ENCODE measurements around the gene LTBP1.

Gene LTBP1

DNA sequence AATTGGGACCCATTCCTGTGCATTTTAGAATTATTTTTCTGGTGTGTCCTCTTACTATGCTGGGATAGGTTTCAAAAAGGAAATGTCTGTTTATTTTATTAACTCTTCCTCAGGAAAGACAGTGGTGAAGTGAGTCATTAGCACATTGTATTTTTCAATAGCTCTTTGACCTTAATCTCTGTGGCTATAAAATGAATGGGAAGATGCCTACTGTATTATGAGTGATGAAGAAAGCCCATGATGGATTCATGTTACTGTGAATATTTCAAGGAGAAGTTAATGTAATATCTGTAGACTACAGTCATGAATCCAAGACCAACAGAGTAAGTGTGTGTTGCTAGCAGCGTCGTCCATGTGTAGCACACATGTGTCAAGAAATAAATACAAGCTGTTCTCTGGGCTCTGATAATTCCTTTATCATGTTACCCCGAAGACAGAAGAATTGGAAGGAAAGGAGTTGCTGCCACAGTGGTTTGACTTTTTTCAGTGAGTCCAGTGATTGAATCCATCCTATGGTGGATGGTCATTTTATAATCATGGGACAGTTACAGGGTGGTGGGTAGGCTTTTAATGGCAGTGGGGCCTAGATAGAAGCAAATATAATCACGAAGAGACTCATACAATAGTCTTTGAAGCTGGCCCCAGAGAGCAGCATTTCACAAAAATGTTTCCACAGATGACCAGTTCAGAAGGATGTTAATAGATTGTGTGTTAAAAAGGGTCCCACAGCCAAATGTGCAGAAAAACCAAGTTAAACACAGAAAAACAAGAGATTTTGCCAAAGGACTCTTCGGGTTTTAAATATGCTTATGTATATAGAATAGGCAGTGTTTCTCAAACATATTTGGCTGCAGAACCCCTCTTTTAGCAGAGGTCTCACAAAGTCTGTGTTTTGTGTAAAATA lies 290.0 kb downstream of the LTBP1 start:
- DNase-seq = no peak

DNA sequence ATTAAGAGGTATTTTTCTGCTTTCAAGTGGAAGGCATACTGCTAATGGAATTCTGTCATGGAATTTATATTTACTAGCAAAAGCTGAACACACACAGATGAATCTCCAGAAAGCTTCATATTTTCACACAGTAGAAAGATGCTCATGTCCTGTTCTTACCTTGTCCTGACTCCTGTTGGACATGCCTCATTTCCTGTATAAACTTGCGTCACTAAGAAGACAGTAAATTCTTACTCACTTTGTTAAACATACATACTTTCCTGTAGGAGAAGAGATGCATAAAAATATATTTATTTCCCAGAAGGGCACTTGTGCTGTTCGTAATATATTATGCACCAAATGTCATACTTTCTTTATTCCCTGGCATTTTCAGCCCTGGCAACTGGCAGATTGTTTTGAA lies 291.4 kb downstream of the LTBP1 start:
- DNase-seq = no peak

DNA sequence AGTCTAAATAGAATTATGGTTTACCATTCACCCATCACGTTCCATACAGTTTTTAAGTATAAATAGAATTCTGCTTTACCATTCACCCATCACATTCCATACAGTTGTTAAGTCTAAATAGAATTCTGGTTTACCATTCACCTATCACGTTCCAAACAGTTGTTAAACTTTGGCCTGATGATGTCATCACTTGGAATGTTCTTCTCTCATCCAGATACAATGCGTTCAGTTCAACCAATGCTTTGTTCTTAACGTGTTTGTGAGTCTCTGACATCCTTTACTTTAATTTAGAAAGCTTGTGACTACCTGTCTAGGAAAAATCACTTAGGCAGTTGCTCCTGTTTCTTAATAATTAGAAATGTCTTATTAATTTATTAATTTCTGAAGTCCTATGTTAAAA lies 293.4 kb downstream of the LTBP1 start:
- DNase-seq = no peak

DNA sequence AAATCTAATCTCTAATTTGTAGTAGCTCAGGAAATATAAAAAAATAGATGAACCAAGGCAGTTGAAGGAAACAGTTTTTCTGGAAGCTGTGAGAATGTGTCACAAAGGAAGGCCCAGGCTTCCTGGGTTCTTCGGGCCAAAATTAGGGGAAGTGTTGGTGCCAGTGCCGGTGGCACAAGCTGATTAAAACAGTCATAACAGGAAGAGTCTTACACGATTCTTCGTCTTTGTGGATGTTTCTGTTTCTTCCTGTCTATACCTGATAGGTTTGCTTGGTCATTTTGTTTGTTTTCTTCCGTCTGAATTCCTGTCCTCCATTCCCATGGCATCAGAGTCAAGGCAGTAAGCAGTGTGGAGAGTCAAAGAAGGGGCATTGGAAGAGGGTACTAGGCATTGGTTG lies 294.3 kb downstream of the LTBP1 start:
- DNase-seq = no peak

DNA sequence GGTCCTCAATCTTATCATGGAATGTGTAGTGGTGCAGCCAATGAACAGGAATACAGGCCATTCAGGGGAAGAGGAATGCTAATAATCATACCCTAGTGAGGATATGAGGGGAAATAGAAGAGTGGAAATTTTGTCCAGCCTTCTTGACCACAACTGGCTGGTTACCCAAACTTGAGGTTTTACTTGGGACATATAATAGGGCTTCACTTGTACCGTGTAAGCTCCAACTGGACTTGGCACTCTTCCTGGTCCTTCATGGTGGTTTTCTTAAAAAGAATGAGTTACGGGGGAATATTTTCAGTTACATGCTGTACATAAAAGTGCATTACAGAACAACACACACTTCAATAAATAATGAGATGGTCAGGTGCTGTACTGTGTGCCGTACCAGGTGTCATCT lies 294.8 kb downstream of the LTBP1 start:
- no peak for DNase-seq

DNA sequence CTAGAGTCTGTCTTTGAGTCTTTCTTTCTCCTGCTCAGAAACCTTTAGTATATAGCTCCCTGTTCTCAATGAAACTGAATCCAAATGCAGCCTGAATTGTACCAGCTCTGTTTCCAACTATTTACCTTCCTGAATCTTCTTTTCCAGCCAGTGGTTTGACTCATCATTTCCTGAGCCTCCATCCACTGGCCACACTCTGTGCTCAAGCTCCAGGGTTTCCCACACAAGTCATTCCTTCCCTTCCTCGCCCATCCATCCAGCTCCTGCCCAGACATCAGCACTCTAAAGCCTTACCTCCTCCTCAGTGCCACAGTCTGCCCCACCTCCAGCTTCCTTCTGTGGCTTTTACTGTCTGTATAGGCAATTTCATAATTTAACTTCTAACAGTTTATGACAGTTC lies 296.1 kb downstream of the LTBP1 start:
- no peak for DNase-seq

DNA sequence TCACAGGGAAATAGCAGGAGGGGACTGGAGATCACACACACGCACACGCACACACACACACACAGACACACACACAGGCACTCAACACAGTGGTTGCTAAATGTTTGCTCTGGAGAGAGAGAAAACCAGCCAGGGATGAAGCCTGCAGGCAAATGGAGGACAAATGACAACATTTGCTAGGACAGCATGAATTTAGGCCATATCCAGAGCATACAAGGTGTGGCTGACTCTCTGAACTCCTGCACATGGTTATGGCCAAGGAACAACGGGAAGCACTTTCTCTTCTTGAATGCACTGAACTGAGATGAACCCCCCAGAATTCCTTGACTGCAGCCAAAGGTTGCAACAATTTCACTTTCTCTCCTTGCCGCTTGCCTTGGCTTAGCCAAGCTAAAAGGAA lies 299.7 kb downstream of the LTBP1 start:
- no peak for DNase-seq

DNA sequence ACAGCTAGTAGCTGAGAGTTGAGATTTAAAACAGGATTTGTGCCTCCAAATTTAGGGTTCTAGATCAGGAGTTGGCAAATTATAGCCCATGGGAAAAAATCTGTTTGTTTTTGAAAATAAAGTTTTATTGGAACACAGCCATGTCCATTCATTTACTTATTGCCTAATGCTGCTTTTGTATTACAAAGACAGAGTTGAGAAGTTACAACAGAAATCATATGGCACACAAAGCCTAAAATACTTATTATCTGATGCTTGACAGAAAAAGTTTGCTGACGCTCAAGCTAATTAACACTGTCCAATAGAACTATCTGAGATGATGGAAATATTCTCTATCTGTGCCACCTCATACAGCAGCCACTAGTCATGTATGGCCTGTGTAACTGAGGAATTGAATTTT lies 300.6 kb downstream of the LTBP1 start:
- no peak for DNase-seq

DNA sequence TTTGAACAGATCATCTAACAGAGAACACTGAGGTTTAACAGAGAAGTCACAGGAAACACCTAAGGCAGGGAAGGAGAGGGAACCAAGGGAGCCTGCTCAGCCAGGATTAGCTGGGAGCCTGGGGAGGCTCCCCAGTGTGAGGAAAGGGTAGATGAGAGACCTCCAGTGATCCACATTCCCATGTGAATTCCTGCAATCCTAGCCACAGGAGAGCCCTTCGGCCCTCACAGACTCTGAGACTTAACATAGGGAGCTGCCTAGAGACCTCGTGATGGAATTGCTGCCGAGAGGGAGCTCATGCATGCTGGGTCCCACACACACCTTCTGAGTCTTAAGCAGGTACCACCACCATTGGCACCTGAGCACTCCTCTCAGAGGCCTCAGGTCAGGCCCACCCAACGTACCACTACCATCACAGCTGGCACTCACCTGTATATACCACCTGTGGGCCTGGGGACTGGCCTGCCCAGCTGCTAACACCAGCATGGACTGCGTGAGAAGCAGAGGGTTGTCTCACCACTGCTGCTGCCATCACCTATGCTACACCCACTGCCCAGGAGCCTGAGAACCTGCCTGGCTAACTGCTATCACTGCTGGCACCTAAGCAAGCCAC lies 303.8 kb downstream of the LTBP1 start:
- no peak for DNase-seq

DNA sequence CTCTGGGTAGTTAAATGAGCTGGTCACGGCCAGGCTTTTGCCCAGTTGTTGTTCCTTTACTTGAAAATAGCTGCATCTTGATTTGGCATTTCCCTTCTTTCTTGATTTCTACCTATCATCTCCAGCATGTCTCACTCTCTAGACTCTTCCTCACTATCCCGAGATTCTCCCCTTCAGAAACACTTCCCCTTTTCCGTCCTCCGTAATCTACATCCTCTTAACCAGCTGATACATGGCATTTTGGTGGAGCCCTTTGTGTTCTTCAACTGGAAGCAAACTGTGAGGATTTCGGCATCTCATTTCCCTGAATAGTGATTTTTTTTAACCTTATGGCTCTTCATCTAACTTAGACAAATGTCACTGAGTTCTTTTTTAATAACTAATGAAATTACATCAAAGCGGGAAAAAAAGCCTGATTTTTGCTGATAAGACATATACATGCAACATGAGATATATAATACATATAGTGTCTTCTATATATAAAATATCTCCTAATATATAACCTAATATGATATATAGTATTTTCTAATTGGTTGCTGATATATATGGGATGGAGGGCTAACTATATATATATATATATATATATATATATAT lies 309.5 kb downstream of the LTBP1 start:
- no peak for DNase-seq

DNA sequence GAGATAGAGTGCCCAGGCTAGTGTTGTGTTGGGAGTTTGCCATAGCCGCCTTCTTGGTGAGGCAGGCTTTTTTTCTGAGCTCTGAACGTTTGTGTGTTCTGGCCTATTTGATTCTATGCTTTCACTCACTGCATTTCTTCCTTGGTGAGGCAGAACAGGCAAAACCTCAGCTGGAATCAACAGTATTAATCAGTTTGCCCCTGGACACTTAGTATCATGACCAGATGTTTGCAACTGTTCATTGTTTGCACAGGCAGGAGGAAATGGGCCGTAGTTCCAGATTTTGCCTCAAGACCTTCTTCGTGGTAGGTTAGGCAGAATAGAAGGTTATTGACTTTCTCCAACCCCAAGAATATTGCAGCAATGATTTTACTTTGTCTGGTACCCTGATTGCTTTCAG lies 311.6 kb downstream of the LTBP1 start:
- no peak for DNase-seq

DNA sequence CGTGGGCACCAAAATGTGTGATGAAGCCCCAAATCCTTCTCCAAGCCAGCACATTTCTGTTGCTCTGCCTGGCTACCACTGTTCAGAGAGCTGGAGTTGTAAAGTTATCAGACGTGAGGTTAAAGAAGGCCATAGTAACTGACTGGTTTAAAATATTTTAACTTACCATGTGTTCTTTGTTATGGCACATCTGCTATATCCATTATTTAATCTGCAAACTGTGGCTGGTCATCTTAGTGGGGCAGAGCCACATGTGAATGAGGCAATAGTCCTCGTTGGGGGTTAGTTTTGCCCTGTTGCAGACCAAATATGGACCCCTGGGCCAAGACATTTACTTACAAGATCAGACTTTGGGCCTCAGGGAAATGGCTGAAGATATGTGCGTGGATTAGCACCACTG lies 315.3 kb downstream of the LTBP1 start:
- no peak for DNase-seq

DNA sequence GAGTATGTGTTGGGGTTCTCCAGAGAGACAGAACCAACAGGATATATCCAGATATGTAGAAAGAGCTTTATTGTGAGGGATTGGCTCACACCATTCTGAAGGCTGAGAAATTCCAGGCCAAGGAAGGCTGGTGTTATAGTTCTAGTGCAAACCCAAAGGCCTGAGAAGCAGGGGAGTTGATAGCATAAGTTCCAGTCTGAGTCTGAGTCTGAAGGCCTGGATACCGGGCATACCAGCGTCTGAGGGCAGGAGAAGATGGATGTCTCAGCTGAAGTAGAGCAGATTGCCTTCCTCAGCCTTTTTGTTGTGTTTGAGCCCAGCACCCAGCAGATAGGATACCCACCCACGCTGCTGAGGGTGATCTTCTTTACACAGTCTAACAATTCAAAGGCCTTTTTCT lies 318.0 kb downstream of the LTBP1 start:
- no peak for DNase-seq

DNA sequence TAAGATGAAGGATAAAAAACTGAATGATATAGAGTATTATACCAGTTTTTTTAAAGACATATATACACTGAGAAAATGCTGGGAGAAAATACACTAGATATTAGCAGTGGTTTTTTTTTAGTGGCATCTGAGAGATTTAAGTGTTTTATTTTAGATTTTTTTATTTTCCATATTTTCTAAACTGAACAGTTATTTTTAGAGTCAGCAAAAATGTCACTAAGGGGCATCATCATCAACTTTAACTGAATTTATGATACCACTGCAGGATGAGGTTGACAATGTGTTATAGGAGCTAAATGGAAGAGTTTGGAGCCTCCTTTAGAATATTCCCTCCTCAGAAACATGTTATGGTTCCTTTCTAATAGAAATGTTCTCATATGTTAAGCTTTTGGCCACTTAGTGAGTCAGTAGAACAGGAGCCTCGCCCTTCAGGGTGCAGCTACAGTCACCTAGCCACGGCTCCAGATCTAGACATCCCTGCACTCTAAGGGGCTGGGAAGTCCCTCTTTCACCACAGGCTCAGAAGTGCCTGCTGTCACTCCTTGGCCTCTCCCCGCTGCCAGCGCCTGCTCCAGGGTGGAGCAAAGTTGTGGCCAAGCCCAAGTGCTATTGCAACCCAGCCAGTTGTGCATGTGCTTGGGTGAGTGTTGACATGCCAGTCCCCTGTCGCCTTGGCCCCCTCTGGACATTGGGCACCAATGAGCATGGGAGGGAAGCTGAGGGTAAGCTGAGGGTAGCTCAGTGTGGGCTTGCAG lies 319.0 kb downstream of the LTBP1 start:
- DNase-seq = no peak

DNA sequence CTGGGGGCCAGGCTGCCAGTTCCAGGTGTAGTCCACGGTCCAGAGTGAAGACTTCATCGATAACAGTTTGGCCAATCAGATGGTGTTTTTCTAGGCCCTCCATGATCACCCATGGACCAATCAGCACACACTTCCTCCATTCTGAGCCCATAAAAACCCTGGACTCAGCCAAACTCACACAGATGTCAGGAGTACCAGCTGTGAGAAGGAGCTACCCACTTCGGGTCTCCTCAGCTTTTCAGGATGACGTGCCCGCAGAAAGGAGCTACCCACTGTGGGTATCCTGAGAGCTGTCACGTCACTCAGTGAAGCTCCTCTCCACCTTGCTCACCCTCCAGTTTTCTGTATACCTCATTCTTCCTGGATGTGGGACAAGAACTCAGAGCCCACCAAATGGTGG lies 319.7 kb downstream of the LTBP1 start:
- DNase-seq = no peak

DNA sequence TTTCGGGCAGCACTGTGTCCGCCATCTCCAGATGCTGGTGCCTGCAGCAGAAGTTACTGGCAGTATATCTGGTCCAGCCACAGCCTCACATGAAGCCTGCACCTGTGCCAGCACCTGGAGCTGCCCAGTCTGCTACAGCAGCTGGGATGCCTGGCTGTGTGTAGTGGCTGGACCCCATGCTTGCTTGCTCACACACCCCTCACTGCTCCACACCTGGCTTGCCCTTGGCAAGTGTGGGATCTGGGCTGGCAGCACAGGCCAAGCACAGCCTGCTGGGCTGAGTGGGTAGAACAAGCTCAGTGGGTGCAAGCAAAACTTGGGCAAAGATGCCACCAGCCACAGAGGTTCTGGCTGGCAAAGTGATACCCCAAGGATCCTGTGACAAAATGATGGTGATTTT lies 320.3 kb downstream of the LTBP1 start:
- no peak for DNase-seq

DNA sequence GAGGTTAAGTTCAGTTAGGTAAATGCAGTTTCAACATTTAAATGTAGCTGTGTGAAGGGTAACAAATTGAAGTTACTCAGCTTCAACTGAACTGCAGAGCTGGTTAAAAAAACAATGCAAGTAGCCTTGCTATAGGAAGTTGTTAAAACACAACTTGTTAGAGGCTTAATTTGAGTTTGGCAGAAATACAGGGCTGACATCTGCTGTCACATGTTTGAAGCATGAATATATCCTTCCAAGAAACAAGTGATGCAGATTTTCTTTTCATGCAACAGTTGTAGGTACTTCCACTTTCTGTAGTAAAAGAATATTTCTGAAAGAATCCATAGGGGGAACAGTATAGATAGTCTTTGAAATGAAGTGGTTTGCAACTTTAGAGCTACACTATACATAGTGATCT lies 321.0 kb downstream of the LTBP1 start:
- DNase-seq = no peak

DNA sequence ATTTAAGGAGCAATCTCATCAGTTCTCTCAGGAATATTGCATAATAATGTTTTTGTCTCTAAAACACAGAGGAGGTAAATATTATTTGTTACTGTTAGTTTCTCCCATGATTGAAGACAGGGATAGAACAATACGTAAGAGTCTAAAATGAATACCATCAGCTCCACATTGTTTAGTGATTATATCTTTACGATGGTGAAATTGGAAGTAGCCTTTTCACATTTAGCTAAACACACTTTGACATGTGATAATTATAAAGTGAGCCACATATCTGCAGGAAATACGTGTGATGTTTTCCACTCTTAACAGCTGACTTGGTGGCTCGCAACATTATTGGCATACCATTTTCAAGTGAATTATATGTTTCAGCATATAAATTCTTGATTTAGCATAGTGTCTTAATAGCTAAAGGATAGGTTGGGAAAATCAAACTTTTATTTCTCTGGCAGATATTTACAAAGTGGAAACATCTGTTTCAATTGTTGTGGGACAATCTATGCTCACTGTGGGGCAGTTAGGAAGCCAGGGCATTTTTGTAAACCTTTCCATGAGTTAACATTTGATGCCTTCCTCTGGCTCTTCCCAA lies 321.6 kb downstream of the LTBP1 start:
- no peak for DNase-seq

DNA sequence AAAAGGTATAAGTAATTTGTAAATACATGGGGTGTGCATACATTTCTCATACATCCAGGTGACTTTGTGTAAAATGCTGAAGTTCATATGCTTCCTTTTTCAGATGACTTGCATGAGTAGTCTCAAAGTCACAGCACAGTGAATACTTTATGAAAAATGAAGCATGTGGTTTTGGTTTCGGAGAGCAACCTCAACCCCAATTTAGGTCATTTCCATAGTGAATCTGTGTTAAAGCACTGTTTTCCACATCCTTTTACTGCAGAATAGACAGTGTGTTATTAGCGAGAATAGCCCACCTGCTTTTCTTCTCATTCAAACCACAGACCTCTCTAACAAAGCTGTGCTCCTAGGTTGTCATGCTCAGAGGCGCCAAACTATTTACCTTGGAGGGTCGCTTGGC lies 325.2 kb downstream of the LTBP1 start:
- DNase-seq = no peak

DNA sequence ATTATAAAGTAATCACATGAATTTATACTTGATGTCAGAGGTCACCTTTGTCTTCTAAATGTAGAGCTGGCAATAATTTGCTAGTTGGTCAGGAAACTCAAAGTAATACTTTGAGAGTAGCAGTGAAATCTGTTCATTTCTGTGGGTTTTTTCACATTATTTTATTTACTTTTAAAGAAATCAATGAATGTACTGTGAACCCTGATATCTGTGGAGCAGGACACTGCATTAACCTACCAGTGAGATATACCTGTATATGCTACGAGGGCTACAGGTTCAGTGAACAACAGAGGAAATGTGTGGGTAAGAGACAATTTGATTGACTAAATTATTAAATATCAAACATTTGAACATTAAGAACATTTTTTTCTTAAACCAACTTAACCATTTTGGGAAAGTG lies 326.7 kb downstream of the LTBP1 start:
- DNase-seq = no peak

DNA sequence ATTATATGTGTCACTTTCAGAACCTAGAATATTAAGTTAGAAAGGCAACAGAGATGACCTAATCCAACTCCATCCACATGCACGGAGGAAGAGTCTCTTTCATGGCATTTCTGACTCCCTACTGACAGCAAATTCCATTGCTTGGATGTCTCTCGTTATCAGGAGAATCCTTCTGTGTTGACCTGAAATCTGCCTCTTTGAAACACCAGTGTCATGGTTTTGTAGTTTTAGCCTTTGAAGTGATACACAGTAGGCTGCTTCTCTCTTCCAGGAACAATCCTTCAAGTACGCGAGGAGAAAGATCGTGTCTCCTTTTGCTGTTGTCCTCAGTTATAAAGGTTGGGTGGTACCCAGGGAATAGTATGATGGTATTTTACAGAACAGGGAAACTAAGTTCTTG lies 327.8 kb downstream of the LTBP1 start:
- no peak for DNase-seq

DNA sequence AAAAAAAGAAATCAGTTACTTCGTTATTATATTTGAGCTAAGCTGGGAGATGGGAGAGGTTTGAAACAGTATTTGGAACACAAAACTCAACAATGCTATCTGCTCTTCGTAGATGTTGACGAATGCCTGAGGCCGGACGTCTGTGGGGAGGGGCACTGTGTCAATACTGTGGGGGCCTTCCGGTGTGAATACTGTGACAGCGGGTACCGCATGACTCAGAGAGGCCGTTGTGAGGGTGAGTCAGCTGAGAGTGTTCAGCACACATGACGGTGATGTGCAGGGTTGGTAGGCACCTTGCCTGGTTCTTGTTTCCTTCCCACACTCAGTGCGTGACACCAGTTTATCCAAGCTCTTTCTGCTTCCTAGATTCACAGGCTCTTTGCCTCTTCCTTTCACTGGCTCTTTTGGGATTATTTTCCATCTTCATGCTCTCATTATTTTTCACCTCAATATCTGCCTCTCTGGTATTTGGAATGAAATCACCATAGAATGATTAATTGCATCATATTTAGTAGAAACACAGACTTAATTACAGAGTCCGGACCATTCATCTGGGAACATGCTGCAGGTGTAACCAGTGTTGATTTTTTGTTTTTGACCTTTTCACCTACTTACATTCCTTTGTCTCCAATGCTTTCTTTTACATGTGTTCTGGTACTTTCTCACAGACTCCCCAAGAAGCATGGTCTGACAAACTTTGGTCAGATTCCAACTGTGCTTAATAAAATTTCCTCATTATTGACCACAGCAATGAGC lies 329.1 kb downstream of the LTBP1 start:
- peak; percentile 35 for DNase-seq

Data from CD4-positive, alpha-beta T cell treated with Interferon gamma for 1 hour (primary cell).